Stimulated activated CD4-positive, alpha-beta T cell treated with anti-CD3 and anti-CD28 coated beads, Interleukin-12 subunit alpha, Interleukin-12 subunit beta, amount 100 ng/mL, for 24 hours (primary cell): ENCODE results near the gene ASIP.
A peak's percentile ranks its signal among the peaks of the same experiment; 100 is the strongest.
"Not testable (repeated sequence)": the region's sequence is repeated elsewhere in the genome, so short reads cannot be mapped to it uniquely, and the experiment has no call there.

Experiments used
- DNase-seq, 2 experiments: peaks; one replicate each; pipeline ENCODE4 v3.0.0-alpha.2; 2020; ENCODE audit warnings: low read depth in 2 of 2

ASIP gene

GRCh38 chr20:34240693-34241615, at the start of gene ASIP:
Gene ASIP, plus strand, starts transcription at chr20:34241423. Its CDS starts 18,952 bp downstream, at chr20:34260375.
- no peak for DNase-seq

- no peak for DNase-seq
Observed at GRCh38 chr20:34193051-34193450, 48.2 kb upstream of the ASIP start.

- DNase-seq = no peak
Observed at GRCh38 chr20:34199183-34199582, 42.0 kb upstream of the ASIP start.

- DNase-seq = no peak
Observed at GRCh38 chr20:34200023-34200422, 41.2 kb upstream of the ASIP start.

GRCh38 chr20:34201531-34201930, 39.7 kb upstream of the ASIP start:
- no peak for DNase-seq

- not testable (repeated sequence) for DNase-seq
Observed at GRCh38 chr20:34205172-34205880, 35.9 kb upstream of the ASIP start.

DNA sequence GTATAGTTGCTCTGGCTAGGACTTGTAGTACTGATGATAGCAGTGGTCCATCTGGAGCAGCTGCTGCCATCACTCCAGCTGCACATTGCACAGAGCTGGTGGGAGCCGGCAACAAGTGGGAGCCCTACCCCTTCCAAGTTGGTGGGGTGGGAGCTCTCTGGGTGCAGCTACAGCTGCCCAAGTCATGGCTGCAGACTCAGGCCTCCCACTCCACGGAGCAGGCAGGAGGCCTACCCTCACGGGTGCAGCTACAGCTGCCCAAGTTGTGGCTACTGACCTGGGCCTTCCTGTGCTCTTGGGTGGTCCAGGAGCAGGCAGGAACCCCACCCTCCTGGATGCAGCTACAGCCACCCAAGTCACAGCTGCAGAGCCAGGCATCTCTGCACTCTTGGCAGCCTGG, 32.1 kb upstream of the ASIP start:
- DNase-seq = no peak

GRCh38 chr20:34210271-34210670, 31.0 kb upstream of the ASIP start:
- DNase-seq = no peak

GRCh38 chr20:34211591-34211990, 29.6 kb upstream of the ASIP start:
- DNase-seq = no peak

DNA sequence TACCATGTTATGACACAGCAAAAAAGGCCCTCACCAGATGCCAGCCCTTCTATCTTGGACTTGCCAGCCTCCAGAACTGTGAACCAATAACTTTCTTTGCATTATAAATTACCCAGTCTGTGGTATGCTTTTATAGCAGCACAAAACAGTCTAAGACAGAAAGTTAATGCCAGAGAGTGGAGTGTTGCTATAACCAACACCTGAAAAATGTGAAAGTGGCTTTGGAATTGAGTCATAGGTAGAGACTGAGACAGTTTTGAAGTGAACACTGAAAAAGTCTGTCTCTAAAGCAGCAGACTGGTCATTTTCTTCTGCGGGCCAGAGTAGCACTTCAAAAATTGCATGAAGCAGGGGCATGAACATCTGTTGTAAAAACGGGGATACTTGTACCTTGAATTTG, 28.0 kb upstream of the ASIP start:
- DNase-seq = no peak

DNA sequence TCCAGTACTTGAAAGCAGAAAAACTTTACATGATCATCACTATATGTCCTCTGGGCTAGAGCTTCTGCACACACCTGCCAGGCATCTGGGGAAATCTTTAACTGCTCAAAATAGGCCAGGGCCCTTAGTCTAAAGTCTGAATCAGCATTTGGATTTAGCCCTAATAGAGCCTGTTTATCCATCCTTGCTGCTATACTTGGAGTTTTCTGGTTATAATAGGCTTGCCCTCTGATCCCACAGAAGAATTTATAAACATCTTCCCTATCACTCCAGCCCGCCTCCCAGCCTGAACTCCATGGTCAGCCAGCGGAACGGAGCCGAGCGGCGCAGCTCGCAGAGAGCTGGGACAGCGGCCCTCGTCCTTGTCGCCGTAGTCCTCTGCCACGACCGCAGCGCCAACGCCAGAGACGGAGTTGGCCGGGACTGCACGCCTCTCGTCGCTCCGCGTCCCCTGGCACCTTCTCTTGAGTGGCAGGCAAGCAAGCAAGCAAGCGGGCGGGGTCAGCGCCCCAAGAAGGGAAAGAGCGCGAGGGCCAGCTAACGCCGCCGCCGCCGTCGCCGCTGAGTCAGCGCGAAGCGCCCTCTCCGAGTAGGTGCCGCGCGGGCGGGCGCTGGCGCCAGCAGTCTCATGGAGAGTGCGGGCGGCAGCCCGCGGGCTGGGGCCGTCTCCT, 25.4 kb upstream of the ASIP start:
- DNase-seq = peak; percentile 9 to 57

- no peak for DNase-seq
Observed at GRCh38 chr20:34216382-34216742, 24.9 kb upstream of the ASIP start.

- DNase-seq = no peak
Observed at GRCh38 chr20:34220561-34220960, 20.7 kb upstream of the ASIP start.

DNA sequence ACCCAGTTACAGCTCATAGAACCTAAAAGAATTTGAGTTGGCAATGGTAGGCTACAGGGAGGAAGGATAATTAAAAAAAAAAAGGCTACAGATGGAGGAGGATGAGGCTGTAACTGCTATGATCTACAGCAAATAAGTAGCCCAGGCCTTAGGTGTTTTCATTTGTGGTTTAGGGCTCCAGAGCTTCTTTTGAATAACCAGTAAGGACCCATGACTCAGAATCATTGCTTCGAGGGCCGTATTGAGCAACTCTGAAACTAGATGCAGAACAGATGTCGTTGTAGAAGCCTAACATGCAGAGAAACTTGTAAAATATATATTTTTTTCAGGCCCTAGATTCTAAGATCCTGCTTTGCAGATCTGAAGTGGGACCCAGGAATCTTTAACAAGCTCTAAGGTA, 19.0 kb upstream of the ASIP start:
- DNase-seq = no peak

DNA sequence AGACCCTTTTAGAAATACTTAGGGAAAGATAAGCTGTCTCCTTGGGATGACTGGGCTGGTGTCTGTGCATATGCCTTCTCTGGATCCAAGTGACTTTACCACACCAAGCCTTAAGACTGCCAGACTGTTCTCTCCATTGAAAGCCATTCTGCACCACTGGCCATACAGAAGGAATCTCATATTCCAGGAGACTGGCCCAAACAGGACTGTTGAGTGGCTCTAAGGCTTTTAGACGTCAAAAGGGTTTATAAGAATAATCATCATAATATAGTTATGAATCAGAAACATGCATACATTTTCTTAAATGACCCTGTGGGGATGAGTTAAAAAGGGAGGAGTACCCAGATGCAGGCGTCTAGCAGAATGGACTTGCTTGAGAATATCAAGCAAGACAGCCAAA, 17.0 kb upstream of the ASIP start:
- DNase-seq = not testable (repeated sequence)

GRCh38 chr20:34231634-34232033, 9.6 kb upstream of the ASIP start:
- no peak for DNase-seq

DNA sequence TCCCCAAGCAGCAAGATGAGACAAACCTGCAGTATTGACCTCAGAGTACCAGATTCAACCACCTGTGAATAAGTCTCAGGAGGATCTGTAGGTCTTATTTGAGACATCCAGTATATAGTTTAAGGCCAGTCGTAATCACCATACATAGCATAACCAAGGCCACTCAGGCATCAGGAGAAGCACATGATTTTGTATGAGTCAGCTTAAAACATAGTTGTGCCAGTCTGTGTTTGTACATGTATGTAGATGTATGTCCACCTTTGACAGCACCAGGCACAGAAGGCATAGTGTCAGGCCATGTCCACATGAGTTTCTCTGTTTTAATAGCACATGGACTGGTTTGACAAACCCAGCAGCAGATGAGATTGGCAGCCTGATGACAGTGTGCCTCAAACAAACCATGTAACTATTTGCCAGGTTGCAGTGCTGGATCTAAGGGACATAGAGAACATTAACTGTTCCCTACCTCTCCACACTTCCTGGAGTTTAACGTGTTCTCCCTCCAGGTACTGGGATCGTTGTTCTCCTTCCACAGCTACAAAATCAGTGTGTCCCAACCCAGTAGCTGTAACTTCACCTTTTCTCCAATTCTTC, 8.6 kb upstream of the ASIP start:
- DNase-seq = no peak

- DNase-seq = no peak
Observed at GRCh38 chr20:34233687-34234086, 7.5 kb upstream of the ASIP start.

GRCh38 chr20:34235875-34236274, 5.3 kb upstream of the ASIP start:
- no peak for DNase-seq

DNA sequence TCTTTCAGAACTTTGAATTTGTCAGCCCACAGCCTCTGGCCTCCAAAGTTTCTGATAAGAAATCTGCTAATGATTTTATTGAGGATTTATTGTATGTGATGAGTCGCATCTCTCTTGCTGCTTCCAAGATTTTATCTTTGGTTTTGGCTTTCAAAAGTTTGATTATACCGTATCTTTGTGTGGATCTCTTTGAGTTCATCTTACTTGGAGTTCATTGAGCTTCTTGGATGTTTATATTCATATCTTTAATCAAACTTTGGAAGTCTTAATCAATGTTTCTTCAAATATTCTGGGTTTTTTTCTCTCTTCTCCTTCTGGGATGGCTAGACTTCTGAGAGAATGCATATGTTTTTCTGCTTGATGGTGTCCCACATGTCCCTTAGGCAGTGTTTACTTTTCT, 3.3 kb upstream of the ASIP start:
- no peak for DNase-seq

DNA sequence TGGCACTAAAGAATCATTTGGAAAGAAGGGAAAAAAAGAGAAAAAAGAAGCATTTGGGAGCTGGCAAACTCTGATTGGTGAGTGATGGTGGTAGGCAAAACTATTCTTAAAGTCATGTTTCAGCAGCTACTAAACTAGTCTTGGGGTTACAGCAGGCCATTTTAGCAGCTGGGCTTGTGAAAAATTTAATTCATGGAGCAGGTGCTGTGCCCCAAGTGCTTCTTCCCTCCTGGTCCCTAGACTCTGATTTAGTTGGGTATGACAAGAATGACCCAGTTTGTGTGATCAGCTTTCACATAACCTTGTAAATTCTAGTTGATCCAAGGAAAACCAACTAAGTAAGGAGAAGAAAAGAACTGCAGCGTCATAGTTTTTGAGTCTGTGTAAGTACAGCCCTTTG, 1.1 kb upstream of the ASIP start:
- no peak for DNase-seq

- DNase-seq = not testable (repeated sequence)
Observed at GRCh38 chr20:34242015-34242414, 792 bp downstream of the ASIP start.
